CD14-positive monocyte (primary cell): ENCODE data around the gene CLCF1. TPM values are rescaled to one million over a fixed set of nuclear protein-coding genes. Genes with fewer than 3 reads are reported as not detected.
A peak's percentile ranks its signal among the peaks of the same experiment; 100 is the strongest.

Experiments used
- DNase-seq, 3 donors: peaks; one replicate each; pipeline ENCODE4 v3.0.0-alpha.2; 2011 to 2022
- H2AFZ ChIP-seq: 2 replicates; pipeline ENCODE4 v1.6.0; 2012; ENCODE audit warnings: mild to moderate bottlenecking, low read depth, low read length, inconsistent platforms; ENCODE audit not compliant: insufficient read depth, poor library complexity, severe bottlenecking
- H3K27ac ChIP-seq, 2 donors: 1 replicate in 1 of 2; 2 replicates in 1 of 2; pipeline ENCODE4 v1.5.1; 2012 to 2013; ENCODE audit warnings: low read length in 2 of 2, control low read depth in 1 of 2, inconsistent platforms in 1 of 2, low read depth in 1 of 2, mild to moderate bottlenecking in 1 of 2
- H3K27me3 ChIP-seq, 2 donors: one replicate each; pipeline versions ENCODE4 v1.6.0 to v1.6.1; 2011 to 2013; ENCODE audit warnings: low read length in 2 of 2; ENCODE audit not compliant: control insufficient read depth in 2 of 2, insufficient read depth in 2 of 2
- H3K36me3 ChIP-seq, 2 donors: replicated peaks in 1 of 2; 1 replicate in 1 of 2; 2 replicates in 1 of 2; pipeline versions ENCODE4 v1.5.1 to v1.6.1; 2012 to 2013; ENCODE audit warnings: low read length in 2 of 2, control low read depth in 1 of 2, inconsistent platforms in 1 of 2, mild to moderate bottlenecking in 1 of 2; ENCODE audit not compliant: insufficient read depth in 2 of 2, control insufficient read depth in 1 of 2
- H3K4me1 ChIP-seq, 2 donors: 1 replicate in 1 of 2; 2 replicates in 1 of 2; pipeline versions ENCODE4 v1.5.1 to v1.6.1; 2012 to 2013; ENCODE audit warnings: low read length in 2 of 2, control low read depth in 1 of 2, inconsistent platforms in 1 of 2, mild to moderate bottlenecking in 1 of 2, moderate library complexity in 1 of 2; ENCODE audit not compliant: insufficient read depth in 2 of 2, control insufficient read depth in 1 of 2
- H3K4me2 ChIP-seq: replicated peaks from 2 replicates; pipeline ENCODE3; 2012; ENCODE audit warnings: low read length, moderate library complexity, mild to moderate bottlenecking; ENCODE audit not compliant: poor library complexity, severe bottlenecking; ENCODE audit errors: extremely low read depth
- H3K4me3 ChIP-seq, 3 experiments: fragments of 200-600 bp in 1 of 3; sonication (generic) in 1 of 3; replicated peaks in 1 of 3; 1 replicate in 2 of 3; 2 replicates in 1 of 3; pipeline ENCODE4 v1.5.1; 2011 to 2013; ENCODE audit warnings: low read length in 3 of 3, mild to moderate bottlenecking in 3 of 3, control low read depth in 2 of 3, low read depth in 2 of 3, inconsistent platforms in 1 of 3, moderate library complexity in 1 of 3
- H3K79me2 ChIP-seq: 2 replicates; pipeline ENCODE4 v1.6.0; 2012; ENCODE audit warnings: mild to moderate bottlenecking, control low read depth, inconsistent platforms, low read length, moderate library complexity; ENCODE audit not compliant: insufficient read depth
- H3K9ac ChIP-seq: 2 replicates; pipeline ENCODE4 v1.6.0; 2017; ENCODE audit warnings: low read length, mild to moderate bottlenecking; ENCODE audit not compliant: insufficient read depth, poor library complexity, severe bottlenecking
- H3K9me3 ChIP-seq, 2 donors: replicated peaks in 1 of 2; 1 replicate in 1 of 2; 2 replicates in 1 of 2; pipeline versions ENCODE4 v1.5.1 to v1.6.1; 2012 to 2013; ENCODE audit warnings: low read length in 2 of 2, control low read depth in 1 of 2; ENCODE audit not compliant: control insufficient read depth in 1 of 2, insufficient read depth in 1 of 2
- H4K20me1 ChIP-seq: 2 replicates; pipeline ENCODE4 v1.6.0; 2012; ENCODE audit warnings: mild to moderate bottlenecking, low read length, control low read depth, moderate library complexity; ENCODE audit not compliant: insufficient read depth
- H3K27ac Mint-ChIP-seq, 7 donors: one replicate each; pipeline ENCODE4 v1.8.0; 2020; ENCODE audit warnings: mild to moderate bottlenecking in 7 of 7, mixed read lengths in 7 of 7, moderate library complexity in 6 of 7, inconsistent platforms in 2 of 7
- H3K27me3 Mint-ChIP-seq, 3 donors: one replicate each; pipeline ENCODE4 v1.8.0; 2021 to 2022; ENCODE audit warnings: low read depth in 3 of 3, mild to moderate bottlenecking in 3 of 3, mixed read lengths in 3 of 3, moderate library complexity in 3 of 3, inconsistent platforms in 1 of 3
- H3K36me3 Mint-ChIP-seq, 2 donors: one replicate each; pipeline ENCODE4 v1.8.0; 2020; ENCODE audit warnings: mixed read lengths in 2 of 2, inconsistent platforms in 1 of 2, mild to moderate bottlenecking in 1 of 2
- H3K4me1 Mint-ChIP-seq: one replicate; pipeline ENCODE4 v1.8.0; 2020; ENCODE audit warnings: mild to moderate bottlenecking, mixed read lengths
- H3K4me3 Mint-ChIP-seq, 2 donors: one replicate each; pipeline ENCODE4 v1.8.0; 2020; ENCODE audit warnings: mild to moderate bottlenecking in 2 of 2, mixed read lengths in 2 of 2, moderate library complexity in 1 of 2
- H3K9me3 Mint-ChIP-seq, 7 donors: one replicate each; pipeline ENCODE4 v1.8.0; 2020 to 2022; ENCODE audit warnings: mixed read lengths in 7 of 7, mild to moderate bottlenecking in 6 of 7, moderate library complexity in 6 of 7, inconsistent platforms in 2 of 7
- CTCF ChIP-seq: fragments of 200-600 bp; IDR thresholded peaks from one replicate; pipeline ENCODE4 v1.8.0; 2022; ENCODE audit warnings: antibody characterized with exemption, mild to moderate bottlenecking
- WGBS: methylation state at CpG from one replicate; pipeline ENCODE4 v1.1.5; 2013; ENCODE audit warnings: missing lambda C conversion rate; ENCODE audit not compliant: insufficient coverage; 5-methylcytosine and 5-hydroxymethylcytosine counted together
- intact Hi-C, 2 donors: fragments of 100-400 bp; cut with micrococcal nuclease; formaldehyde crosslinking; loops; one replicate each; pipeline versions ENCODE4 v1.15.0 to v1.15.1; 2023
- polyA plus RNA-seq, 3 donors: library from polyadenylated mRNA; depleted of rRNA in 1 of 3; unstranded in 2 of 3; stranded (reverse) in 1 of 3; fragments of 300-500 nt in 2 of 3; fragments of >200 nt in 1 of 3; fragmentation: Illumina TruSeq in 2 of 3; gene quantifications; 1 replicate in 2 of 3; 2 replicates in 1 of 3; pipeline ENCODE4 v1.2.3, GENCODE V29; 2012 to 2021

The CLCF1 gene
- polyA plus RNA-seq, 3 donors: 0.44 to 14.8 (median 0.94) TPM

- Mint-ChIP-seq H3K27me3 (peaks cover 5 to 32% (median 22%) of the 10 kb centered on the region in 3 donors), H3K4me3 (peak overlapping the region in 1 of 2 donors; percentile 7)
- 38% methylated on average over 14 of the region's 25 CpGs for WGBS
These were observed 6.2 kb downstream of the CLCF1 start for GRCh38 chr11:67366961-67367760.

GRCh38 chr11:67366546-67366945 lies 6.9 kb downstream of the CLCF1 start:
- H3K9me3 ChIP-seq: no peaks in the 10 kb centered on the region
- H2AFZ ChIP-seq: no peak overlapping the region
- intact Hi-C loops: no loop called here
- H3K9me3 Mint-ChIP-seq: peaks cover 0 to 2% (median 0%) of the 10 kb centered on the region in 7 donors
- no peak for TF ChIP-seq CTCF
- H3K4me3 Mint-ChIP-seq: no peak overlapping the region
- H3K27ac ChIP-seq: no peak overlapping the region
- H3K4me3 ChIP-seq: no peak overlapping the region
- peaks cover 66% of the 10 kb centered on the region for H3K4me1 Mint-ChIP-seq
- H3K27ac Mint-ChIP-seq: peak overlapping the region in 1 of 7 donors; percentile 52
- peaks cover 47 to 52% of the 10 kb centered on the region in 2 donors for H3K36me3 Mint-ChIP-seq
- peaks cover 10% of the 10 kb centered on the region for H4K20me1 ChIP-seq
- no peak for DNase-seq
- peaks cover 26% of the 10 kb centered on the region for H3K79me2 ChIP-seq
- WGBS: 75% methylated on average over 2 of the region's 8 CpGs
- H3K27me3 Mint-ChIP-seq: peaks cover 6 to 30% (median 18%) of the 10 kb centered on the region in 3 donors
- H3K4me1 ChIP-seq: peaks cover 30 to 48% of the 10 kb centered on the region in 2 donors
- no peak overlapping the region for H3K4me2 ChIP-seq
- no peaks in the 10 kb centered on the region for H3K27me3 ChIP-seq
- peaks cover 3 to 17% of the 10 kb centered on the region in 2 donors for H3K36me3 ChIP-seq
- H3K9ac ChIP-seq: no peak overlapping the region

More at GRCh38 chr11:67366961-67367760, 6.2 kb downstream of the CLCF1 start:
- H4K20me1 ChIP-seq: peaks cover 10% of the 10 kb centered on the region
- Mint-ChIP-seq H3K36me3 (peaks cover 47 to 52% of the 10 kb centered on the region in 2 donors), H3K9me3 (peaks cover 0 to 5% (median 0%) of the 10 kb centered on the region in 7 donors), H3K27ac (peak overlapping the region in 1 of 7 donors; percentile 52), H3K4me1 (peaks cover 71% of the 10 kb centered on the region)
- H2AFZ ChIP-seq: no peak overlapping the region
- H3K27ac ChIP-seq: no peak overlapping the region
- H3K9ac ChIP-seq: no peak overlapping the region
- H3K9me3 ChIP-seq: no peaks in the 10 kb centered on the region
- no peak for TF ChIP-seq CTCF
- peaks cover 26% of the 10 kb centered on the region for H3K79me2 ChIP-seq
- H3K27me3 ChIP-seq: no peaks in the 10 kb centered on the region
- DNase-seq: no peak
- no peak overlapping the region for H3K4me3 ChIP-seq
- intact Hi-C loops: no loop called here
- H3K36me3 ChIP-seq: peaks cover 3 to 17% of the 10 kb centered on the region in 2 donors
- no peak overlapping the region for H3K4me2 ChIP-seq
- H3K4me1 ChIP-seq: peaks cover 36 to 54% of the 10 kb centered on the region in 2 donors
